ENCODE measurements around the gene CBLN1. TPM values are rescaled to one million over a fixed set of nuclear protein-coding genes. Genes with fewer than 3 reads are reported as not detected.

The CBLN1 gene
- total and polyA plus RNA-seq, 2 experiments from 2014 or later, result 0.42 to 1.2 TPM

DNA sequence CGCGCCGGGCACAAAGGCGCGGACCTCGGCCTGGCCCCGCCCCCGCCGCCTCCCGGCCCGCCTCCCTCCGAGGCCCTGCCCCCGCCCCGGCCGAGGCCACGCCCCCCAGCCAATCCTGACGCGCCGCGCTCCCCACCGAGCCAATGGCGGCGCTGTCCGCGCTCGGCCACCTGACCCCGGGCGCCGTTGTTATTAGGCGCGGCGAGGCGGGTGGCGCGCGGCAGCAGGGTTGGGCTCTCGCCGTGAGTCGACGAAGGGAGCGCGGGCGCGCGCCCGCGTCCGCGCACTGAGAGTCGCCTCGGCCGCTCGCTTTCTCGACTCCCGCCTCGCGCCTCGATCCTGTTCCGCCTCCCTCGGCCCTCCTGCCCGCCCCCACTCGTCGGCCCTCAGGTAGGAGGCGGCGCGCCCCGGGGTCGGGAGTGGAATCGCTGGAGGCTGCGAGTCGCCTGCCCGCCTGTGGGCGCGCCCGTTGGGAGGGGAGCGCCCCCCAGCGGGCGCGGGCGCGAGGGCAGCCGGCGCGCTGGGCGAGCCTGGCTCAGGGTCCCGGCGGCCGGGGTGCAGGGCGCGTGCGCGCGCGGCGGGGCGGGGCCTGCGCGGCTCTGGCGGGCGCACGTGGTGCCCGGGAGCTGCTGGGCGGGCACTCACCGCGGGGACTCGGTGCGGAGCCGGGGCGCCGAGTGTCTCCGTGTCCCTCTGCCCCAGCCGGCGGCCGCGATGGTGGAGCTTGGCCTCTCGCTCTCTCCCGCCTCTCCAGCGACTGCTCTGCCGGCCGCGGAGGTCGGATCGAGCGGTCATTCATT lies 405 bp upstream of the CBLN1 start:
- Histone ChIP-seq H3K9me3 (ENCODE audit: low read depth) (no peaks in the 10 kb centered on the region), H3K27me3 (peaks cover 85% of the 10 kb centered on the region), H3K4me3 (peak overlapping the region; percentile 59), H3K36me3 (no peaks in the 10 kb centered on the region), H3K27ac (no peak overlapping the region), H3K4me1 (ENCODE audit: low read depth) (peaks cover 13% of the 10 kb centered on the region)
- TF ChIP-seq, protein P1, sequence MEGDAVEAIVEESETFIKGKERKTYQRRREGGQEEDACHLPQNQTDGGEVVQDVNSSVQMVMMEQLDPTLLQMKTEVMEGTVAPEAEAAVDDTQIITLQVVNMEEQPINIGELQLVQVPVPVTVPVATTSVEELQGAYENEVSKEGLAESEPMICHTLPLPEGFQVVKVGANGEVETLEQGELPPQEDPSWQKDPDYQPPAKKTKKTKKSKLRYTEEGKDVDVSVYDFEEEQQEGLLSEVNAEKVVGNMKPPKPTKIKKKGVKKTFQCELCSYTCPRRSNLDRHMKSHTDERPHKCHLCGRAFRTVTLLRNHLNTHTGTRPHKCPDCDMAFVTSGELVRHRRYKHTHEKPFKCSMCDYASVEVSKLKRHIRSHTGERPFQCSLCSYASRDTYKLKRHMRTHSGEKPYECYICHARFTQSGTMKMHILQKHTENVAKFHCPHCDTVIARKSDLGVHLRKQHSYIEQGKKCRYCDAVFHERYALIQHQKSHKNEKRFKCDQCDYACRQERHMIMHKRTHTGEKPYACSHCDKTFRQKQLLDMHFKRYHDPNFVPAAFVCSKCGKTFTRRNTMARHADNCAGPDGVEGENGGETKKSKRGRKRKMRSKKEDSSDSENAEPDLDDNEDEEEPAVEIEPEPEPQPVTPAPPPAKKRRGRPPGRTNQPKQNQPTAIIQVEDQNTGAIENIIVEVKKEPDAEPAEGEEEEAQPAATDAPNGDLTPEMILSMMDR (IDR thresholded peaks at IDR 0.05; ENCODE audit: low read depth, low read length), result peak; percentile 7
- DNase-seq (ENCODE audit: low read depth in 1 of 2, low spot score in 1 of 2), result peak; percentile 76 to 98

DNA sequence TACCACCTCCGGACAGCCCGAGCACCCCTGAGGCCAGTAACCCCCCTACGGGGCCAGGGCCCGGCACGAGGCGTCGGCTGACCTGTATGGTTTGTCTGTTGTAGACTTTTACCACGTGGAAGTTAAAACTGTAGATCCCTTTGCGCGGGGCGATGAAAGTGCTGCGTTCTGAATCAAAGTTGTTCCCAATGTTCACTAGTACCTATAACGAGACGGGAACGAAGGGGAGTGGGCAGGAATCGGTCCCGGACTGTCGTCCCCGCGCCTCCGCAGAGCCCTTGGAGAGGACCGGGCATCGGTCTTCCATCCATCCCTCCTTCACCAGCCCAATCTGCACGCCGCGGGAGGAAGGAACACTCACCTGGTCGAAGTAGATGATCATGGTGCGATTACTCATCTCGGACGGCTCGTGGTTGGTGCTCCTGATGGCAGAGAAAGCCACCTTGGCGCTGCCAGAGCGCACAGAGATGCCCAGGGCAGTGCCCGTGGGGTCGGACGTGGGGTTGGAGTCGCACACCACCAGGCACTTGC lies 732 bp downstream of the CBLN1 start:
- no peak overlapping the region for H3K27ac ChIP-seq
- no peaks in the 10 kb centered on the region for H3K9me3 ChIP-seq (ENCODE audit: low read depth)
- H3K27me3 ChIP-seq, result peaks cover 93% of the 10 kb centered on the region
- TF ChIP-seq, protein P1 (IDR thresholded peaks at IDR 0.05; ENCODE audit: low read depth, low read length), result no peak
- peak overlapping the region; percentile 44 for H3K4me3 ChIP-seq
- DNase-seq (ENCODE audit: low read depth in 1 of 2, low spot score in 1 of 2), result no peak
- H3K4me1 ChIP-seq (ENCODE audit: low read depth), result peaks cover 13% of the 10 kb centered on the region
- H3K36me3 ChIP-seq, result no peaks in the 10 kb centered on the region

DNA sequence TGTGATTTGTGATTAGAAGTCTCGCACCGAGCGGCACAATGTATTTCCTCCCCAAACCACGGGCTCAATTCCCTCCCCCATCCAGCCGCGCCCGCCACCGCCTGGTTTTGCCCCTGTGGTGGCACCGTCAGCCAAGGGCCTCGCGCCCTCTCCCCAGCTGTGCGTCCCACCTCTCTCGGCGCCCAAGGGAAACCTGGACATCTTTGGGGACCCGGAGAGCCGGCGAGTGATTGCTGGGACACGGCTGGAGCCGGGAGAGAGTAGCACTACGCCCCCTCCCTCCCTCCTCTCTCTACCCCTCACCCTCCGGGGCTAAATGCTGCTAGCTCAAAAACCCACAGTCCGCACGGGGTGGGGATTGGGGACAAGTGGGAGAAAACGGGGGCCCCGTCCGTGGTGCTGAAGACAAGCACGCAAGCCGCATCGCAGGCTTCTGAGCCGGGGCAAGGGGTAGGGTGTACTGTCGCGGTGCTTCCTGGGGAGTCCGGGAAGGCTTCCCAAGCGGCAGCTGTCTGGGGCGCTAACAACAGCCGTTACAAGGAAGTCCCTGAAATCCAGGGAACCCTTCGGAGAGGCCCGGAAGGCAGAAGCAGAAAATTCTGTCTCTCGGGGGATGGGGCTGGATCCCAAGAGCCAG lies 1.4 kb downstream of the CBLN1 start:
- DNase-seq (ENCODE audit: low read depth in 1 of 2, low spot score in 1 of 2), result peak in 1 of 2 donors; percentile 84
- Histone ChIP-seq H3K4me1 (ENCODE audit: low read depth) (peaks cover 13% of the 10 kb centered on the region), H3K27me3 (peaks cover 93% of the 10 kb centered on the region), H3K9me3 (ENCODE audit: low read depth) (no peaks in the 10 kb centered on the region), H3K27ac (no peak overlapping the region), H3K36me3 (no peaks in the 10 kb centered on the region), H3K4me3 (no peak overlapping the region)
- TF ChIP-seq, protein P1 (IDR thresholded peaks at IDR 0.05; ENCODE audit: low read depth, low read length), result no peak

DNA sequence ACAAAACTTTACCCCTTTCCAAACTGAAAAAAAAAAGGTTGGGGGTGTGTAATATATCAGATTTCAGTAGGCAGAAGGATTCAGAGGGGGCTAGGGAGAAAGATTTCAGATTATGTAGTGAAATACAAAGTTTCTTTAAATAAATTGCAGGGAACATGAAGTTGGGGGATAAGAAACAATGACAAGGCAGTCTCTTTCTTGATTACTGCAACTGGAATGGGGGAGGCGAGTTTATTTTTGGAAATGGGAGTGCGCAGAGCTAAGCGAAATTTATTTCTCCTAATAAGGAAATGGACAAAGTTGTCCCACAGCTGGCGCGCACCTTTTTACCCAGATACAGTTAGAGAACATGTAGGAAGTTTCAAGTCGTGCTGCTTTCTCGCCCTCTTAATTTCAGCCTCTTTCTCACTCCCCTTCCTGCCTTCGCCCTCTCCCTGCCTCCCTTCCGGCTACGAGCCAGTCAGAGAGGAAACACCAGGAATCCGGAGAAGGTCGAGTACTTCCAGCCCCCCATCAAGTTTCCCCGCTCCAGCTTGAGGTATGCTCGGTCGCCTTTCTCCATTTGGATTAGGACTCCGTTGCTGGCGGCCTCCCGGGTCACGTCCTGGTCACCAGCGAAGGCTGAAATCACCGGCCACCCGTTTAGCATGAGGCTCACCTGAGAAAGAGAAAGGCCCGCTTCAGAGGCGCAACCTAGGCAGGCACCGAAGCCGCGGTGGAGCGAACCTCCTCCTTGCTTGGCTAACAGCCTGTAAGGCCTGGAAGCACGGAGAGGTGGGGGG lies 2.5 kb downstream of the CBLN1 start:
- peaks cover 93% of the 10 kb centered on the region for H3K27me3 ChIP-seq
- TF ChIP-seq, protein P1 (IDR thresholded peaks at IDR 0.05; ENCODE audit: low read depth, low read length), result no peak
- DNase-seq (ENCODE audit: low read depth in 1 of 2, low spot score in 1 of 2), result no peak
- no peak overlapping the region for H3K27ac ChIP-seq
- no peaks in the 10 kb centered on the region for H3K9me3 ChIP-seq (ENCODE audit: low read depth)
- H3K4me3 ChIP-seq, result no peak overlapping the region
- H3K36me3 ChIP-seq, result no peaks in the 10 kb centered on the region
- H3K4me1 ChIP-seq (ENCODE audit: low read depth), result peaks cover 13% of the 10 kb centered on the region

DNA sequence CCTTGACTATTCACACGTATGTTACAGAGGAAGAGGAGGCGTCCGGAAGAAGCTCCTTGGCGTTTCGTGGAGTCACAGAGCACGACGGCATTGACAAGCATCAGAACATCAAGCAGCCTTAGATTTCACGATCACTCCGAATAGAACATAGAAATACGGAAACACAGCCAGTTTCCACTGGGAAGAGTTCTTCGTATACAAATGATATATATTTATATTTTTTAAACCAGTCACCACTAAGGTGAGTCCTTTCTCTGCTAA lies 3.1 kb downstream of the CBLN1 start:
- H3K4me1 ChIP-seq (ENCODE audit: low read depth), result peaks cover 13% of the 10 kb centered on the region
- H3K27ac ChIP-seq, result no peak overlapping the region
- DNase-seq (ENCODE audit: low read depth in 1 of 2, low spot score in 1 of 2), result no peak
- H3K27me3 ChIP-seq, result peaks cover 93% of the 10 kb centered on the region
- no peaks in the 10 kb centered on the region for H3K9me3 ChIP-seq (ENCODE audit: low read depth)
- no peak overlapping the region for H3K4me3 ChIP-seq
- TF ChIP-seq, protein P1 (IDR thresholded peaks at IDR 0.05; ENCODE audit: low read depth, low read length), result no peak
- H3K36me3 ChIP-seq, result no peaks in the 10 kb centered on the region
